HepG2 (cell line): ENCODE measurements around the gene TAS2R13. TPM values are rescaled to one million over a fixed set of nuclear protein-coding genes. Genes with fewer than 3 reads are reported as not detected.

Experiments
- ATAC-seq: fragments of 200-7000 bp; cut with Tn5 transposase; 3 replicates; pipeline ENCODE4 v1.9.1; 2020; ENCODE audit warnings: mild to moderate bottlenecking, moderate library complexity
- BruUV-seq: library from RNA; stranded (reverse); fragments of 400-500 nt; replicated peaks from 2 replicates; lab custom pipeline; 2021; lab: Mats Ljungman, UMichigan
- CTCF ChIA-PET: fragments of 300-600 bp; formaldehyde crosslinking; extraction: SDS; loops from one replicate; lab custom pipeline; 2021; ENCODE audit warnings: low total read pairs, inconsistent platforms, low intra/inter-chr PET ratio; lab: Yijun Ruan, JAX
- POLR2A ChIA-PET: fragments of 350-600 bp; sonication (Branson Sonifier 250); formaldehyde crosslinking; loops from one replicate; lab custom pipeline; 2020; ENCODE audit warnings: antibody characterized with exemption, inconsistent platforms; lab: Yijun Ruan, JAX
- DNase-seq: peaks from one replicate; pipeline ENCODE4 v3.0.0-alpha.2; 2015; ENCODE audit warnings: low spot score
- FAIRE-seq: peaks from 3 replicates; lab custom pipeline; 2011; peaks lifted over from hg19 to GRCh38; lab: Jason Lieb, UNC
- H2AFZ ChIP-seq: one replicate; pipeline ENCODE4 v1.6.1; 2011; ENCODE audit warnings: low read length, inconsistent platforms
- H3K27ac ChIP-seq: fragments of 300-600 bp; 3 replicates; pipeline ENCODE4 v1.8.0; 2011; ENCODE audit warnings: mixed run types, mild to moderate bottlenecking, mixed read lengths, low read length, inconsistent platforms; ENCODE audit not compliant: insufficient read depth; ENCODE audit errors: extremely low read length
- H3K27me3 ChIP-seq, 2 experiments: fragments of 200-600 bp in 1 of 2; 2 replicates in 1 of 2; 3 replicates in 1 of 2; pipeline versions ENCODE4 v1.6.0 to v1.8.0; 2011; ENCODE audit warnings: low read length in 2 of 2, mild to moderate bottlenecking in 2 of 2, moderate library complexity in 2 of 2, inconsistent platforms in 1 of 2; ENCODE audit not compliant: insufficient read depth in 2 of 2, control insufficient read depth in 1 of 2
- H3K36me3 ChIP-seq, 2 experiments: fragments of 200-600 bp in 1 of 2; replicated peaks in 1 of 2; 2 replicates in 1 of 2; 3 replicates in 1 of 2; pipeline versions ENCODE4 v1.5.1 to v1.8.0; 2011; ENCODE audit warnings: low read length in 2 of 2, inconsistent platforms in 1 of 2; ENCODE audit not compliant: insufficient read depth in 2 of 2, control insufficient read depth in 1 of 2
- H3K4me1 ChIP-seq: 2 replicates; pipeline ENCODE4 v1.5.1; 2012; ENCODE audit warnings: low read length, inconsistent platforms; ENCODE audit not compliant: insufficient read depth
- H3K4me2 ChIP-seq: 2 replicates; pipeline ENCODE4 v1.6.0; 2011; ENCODE audit warnings: low read depth, low read length, inconsistent platforms
- H3K4me3 ChIP-seq, 3 experiments: fragments of 200-600 bp in 1 of 3; sonication (generic), shearing (Covaris generic) in 1 of 3; replicated peaks in 1 of 3; 2 replicates each; pipeline ENCODE4 v1.5.1; 2011 to 2016; ENCODE audit warnings: low read length in 3 of 3, inconsistent platforms in 2 of 3, low read depth in 2 of 3, mild to moderate bottlenecking in 2 of 3, control low read depth in 1 of 3, mixed read lengths in 1 of 3; ENCODE audit not compliant: insufficient read depth in 1 of 3
- H3K79me2 ChIP-seq: one replicate; pipeline ENCODE4 v1.6.1; 2011; ENCODE audit warnings: low read length, inconsistent platforms; ENCODE audit not compliant: insufficient read depth
- H3K9ac ChIP-seq: 2 replicates; pipeline ENCODE4 v1.6.0; 2011; ENCODE audit warnings: mild to moderate bottlenecking, low read depth, low read length, inconsistent platforms; ENCODE audit not compliant: insufficient read depth
- H3K9me3 ChIP-seq: 2 replicates; pipeline ENCODE4 v1.5.1; 2012; ENCODE audit warnings: mild to moderate bottlenecking, low read length
- H4K20me1 ChIP-seq: 2 replicates; pipeline ENCODE4 v1.6.0; 2011; ENCODE audit warnings: inconsistent platforms, mild to moderate bottlenecking, low read length, moderate library complexity; ENCODE audit not compliant: insufficient read depth
- KLF16 ChIP-seq, 2 experiments: sonication (generic) in 1 of 2; formaldehyde crosslinking in 1 of 2; IDR thresholded peaks; 2 replicates each; pipeline versions ENCODE4 v1.6.1 to v1.8.0; 2016 to 2023; ENCODE audit warnings: missing genetic modification reagents in 2 of 2, missing compliant biosample characterization in 1 of 2
- REXO4 ChIP-seq: sonication (generic); formaldehyde crosslinking; IDR thresholded peaks from 2 replicates; pipeline ENCODE4 v1.8.0; 2022; ENCODE audit warnings: missing genetic modification reagents, mild to moderate bottlenecking, borderline replicate concordance
- ZNF160 ChIP-seq: sonication (generic); formaldehyde crosslinking; IDR thresholded peaks from 2 replicates; pipeline ENCODE4 v1.8.0; 2022; ENCODE audit warnings: mild to moderate bottlenecking, inconsistent platforms, missing genetic modification reagents
- ZNF710 ChIP-seq: sonication (generic); formaldehyde crosslinking; IDR thresholded peaks from 2 replicates; pipeline ENCODE4 v1.5.0; 2020; ENCODE audit warnings: mild to moderate bottlenecking, missing genetic modification reagents, borderline replicate concordance
- ZNF746 ChIP-seq: sonication (generic); formaldehyde crosslinking; IDR thresholded peaks from 2 replicates; pipeline ENCODE4 v1.8.0; 2022; ENCODE audit warnings: mild to moderate bottlenecking, missing genetic modification reagents
- WGBS: methylation state at CpG from one replicate; pipeline ENCODE4 v1.1.6; 2017; ENCODE audit warnings: low lambda C conversion rate; 5-methylcytosine and 5-hydroxymethylcytosine counted together
- in situ Hi-C: cut with HindIII; loops from 2 replicates; pipeline ENCODE4 v1.10.0; 2017; ENCODE audit warnings: low pct_unique_long_range_greater_than_20kb; ENCODE audit not compliant: extremely low pct_ligation_motif_present
- intact Hi-C: fragments of 100-400 bp; cut with micrococcal nuclease; formaldehyde crosslinking; loops from one replicate; pipeline ENCODE4 v1.10.0; 2022; ENCODE audit not compliant: unreplicated experiment
- polyA plus RNA-seq, 8 experiments: library from polyadenylated mRNA; depleted of rRNA in 3 of 8; stranded (reverse) in 7 of 8; unstranded in 1 of 8; fragments of >200 nt; fragmentation: Illumina TruSeq in 4 of 8; extraction: Trizol in 4 of 8; gene quantifications; 2 replicates each; pipeline versions ENCODE4 v1.2.1 to v1.2.3, GENCODE V29; 2011 to 2016; ENCODE audit warnings: low read depth in 4 of 8, missing spikeins in 1 of 8, mixed read lengths in 1 of 8; ENCODE audit not compliant: insufficient read depth in 1 of 8
- total RNA-seq, 5 experiments: library from RNA; depleted of rRNA; stranded (reverse); fragments of >200 nt; fragmentation: Illumina TruSeq; extraction: Trizol; gene quantifications; 2 replicates each; pipeline ENCODE4 v1.2.3, GENCODE V29; 2016; ENCODE audit warnings: low read depth in 1 of 5
- TF ChIP-seq, protein P1 (sequence below): sonication (generic); formaldehyde crosslinking; IDR thresholded peaks from one replicate; pipeline ENCODE4 v1.5.1; 2020; ENCODE audit warnings: mild to moderate bottlenecking, missing genetic modification reagents; ENCODE audit errors: not compliant biosample characterization
- TF ChIP-seq, protein P2 (sequence below): sonication (generic); formaldehyde crosslinking; IDR thresholded peaks from 2 replicates; pipeline ENCODE4 v1.4.0; 2020; ENCODE audit warnings: mild to moderate bottlenecking, missing genetic modification reagents, borderline replicate concordance

Gene TAS2R13
- total and polyA plus RNA-seq, 2 of the 13 experiments (the other 11 are each of a cell fraction or from before 2014, with no cell fraction given) = 0.33 to 1.3 TPM

- FAIRE-seq (no peak), ATAC-seq (no peak), DNase-seq (no peak)
- in situ Hi-C loops (no loop called here), intact Hi-C loops (no loop called here)
- H3K4me3 ChIP-seq = no peak overlapping the region
- 95% methylated on average over 2 of the region's 2 CpGs for WGBS
- no peak overlapping the region for H3K9ac ChIP-seq
- no peaks in the 10 kb centered on the region for H3K36me3 ChIP-seq
- H3K4me1 ChIP-seq = peaks cover 13% of the 10 kb centered on the region
- peaks cover 16% of the 10 kb centered on the region; the same call in 1 of the 2 replicates for H3K9me3 ChIP-seq
- TF ChIP-seq KLF16 (CRISPR knock-in tag; IDR thresholded peaks at IDR 0.05) = no peak
- TF ChIP-seq, protein P1, sequence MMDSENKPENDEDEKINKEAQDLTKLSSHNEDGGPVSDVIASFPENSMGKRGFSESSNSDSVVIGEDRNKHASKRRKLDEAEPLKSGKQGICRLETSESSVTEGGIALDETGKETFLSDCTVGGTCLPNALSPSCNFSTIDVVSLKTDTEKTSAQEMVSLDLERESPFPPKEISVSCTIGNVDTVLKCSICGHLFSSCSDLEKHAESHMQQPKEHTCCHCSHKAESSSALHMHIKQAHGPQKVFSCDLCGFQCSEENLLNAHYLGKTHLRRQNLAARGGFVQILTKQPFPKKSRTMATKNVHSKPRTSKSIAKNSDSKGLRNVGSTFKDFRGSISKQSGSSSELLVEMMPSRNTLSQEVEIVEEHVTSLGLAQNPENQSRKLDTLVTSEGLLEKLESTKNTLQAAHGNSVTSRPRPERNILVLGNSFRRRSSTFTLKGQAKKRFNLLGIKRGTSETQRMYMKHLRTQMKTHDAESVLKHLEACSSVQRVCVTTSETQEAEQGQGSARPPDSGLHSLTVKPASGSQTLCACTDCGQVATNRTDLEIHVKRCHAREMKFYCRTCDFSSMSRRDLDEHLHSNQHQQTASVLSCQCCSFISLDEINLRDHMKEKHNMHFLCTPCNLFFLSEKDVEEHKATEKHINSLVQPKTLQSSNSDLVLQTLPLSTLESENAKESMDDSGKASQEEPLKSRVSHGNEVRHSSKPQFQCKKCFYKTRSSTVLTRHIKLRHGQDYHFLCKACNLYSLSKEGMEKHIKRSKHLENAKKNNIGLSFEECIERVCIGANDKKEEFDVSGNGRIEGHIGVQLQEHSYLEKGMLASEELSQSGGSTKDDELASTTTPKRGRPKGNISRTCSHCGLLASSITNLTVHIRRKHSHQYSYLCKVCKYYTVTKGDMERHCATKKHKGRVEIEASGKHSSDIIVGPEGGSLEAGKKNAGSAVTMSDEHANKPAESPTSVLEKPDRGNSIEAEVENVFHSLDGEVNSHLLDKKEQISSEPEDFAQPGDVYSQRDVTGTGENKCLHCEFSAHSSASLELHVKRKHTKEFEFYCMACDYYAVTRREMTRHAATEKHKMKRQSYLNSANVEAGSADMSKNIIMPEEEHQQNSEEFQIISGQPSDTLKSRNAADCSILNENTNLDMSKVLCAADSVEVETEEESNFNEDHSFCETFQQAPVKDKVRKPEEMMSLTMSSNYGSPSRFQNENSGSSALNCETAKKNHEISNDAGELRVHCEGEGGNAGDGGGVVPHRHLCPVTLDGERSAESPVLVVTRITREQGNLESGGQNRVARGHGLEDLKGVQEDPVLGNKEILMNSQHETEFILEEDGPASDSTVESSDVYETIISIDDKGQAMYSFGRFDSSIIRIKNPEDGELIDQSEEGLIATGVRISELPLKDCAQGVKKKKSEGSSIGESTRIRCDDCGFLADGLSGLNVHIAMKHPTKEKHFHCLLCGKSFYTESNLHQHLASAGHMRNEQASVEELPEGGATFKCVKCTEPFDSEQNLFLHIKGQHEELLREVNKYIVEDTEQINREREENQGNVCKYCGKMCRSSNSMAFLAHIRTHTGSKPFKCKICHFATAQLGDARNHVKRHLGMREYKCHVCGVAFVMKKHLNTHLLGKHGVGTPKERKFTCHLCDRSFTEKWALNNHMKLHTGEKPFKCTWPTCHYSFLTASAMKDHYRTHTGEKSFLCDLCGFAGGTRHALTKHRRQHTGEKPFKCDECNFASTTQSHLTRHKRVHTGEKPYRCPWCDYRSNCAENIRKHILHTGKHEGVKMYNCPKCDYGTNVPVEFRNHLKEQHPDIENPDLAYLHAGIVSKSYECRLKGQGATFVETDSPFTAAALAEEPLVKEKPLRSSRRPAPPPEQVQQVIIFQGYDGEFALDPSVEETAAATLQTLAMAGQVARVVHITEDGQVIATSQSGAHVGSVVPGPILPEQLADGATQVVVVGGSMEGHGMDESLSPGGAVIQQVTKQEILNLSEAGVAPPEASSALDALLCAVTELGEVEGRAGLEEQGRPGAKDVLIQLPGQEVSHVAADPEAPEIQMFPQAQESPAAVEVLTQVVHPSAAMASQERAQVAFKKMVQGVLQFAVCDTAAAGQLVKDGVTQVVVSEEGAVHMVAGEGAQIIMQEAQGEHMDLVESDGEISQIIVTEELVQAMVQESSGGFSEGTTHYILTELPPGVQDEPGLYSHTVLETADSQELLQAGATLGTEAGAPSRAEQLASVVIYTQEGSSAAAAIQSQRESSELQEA = no peak
- no peak for TF ChIP-seq ZNF710 (CRISPR knock-in tag)
- no peak for TF ChIP-seq ZNF746
- TF ChIP-seq, protein P2, sequence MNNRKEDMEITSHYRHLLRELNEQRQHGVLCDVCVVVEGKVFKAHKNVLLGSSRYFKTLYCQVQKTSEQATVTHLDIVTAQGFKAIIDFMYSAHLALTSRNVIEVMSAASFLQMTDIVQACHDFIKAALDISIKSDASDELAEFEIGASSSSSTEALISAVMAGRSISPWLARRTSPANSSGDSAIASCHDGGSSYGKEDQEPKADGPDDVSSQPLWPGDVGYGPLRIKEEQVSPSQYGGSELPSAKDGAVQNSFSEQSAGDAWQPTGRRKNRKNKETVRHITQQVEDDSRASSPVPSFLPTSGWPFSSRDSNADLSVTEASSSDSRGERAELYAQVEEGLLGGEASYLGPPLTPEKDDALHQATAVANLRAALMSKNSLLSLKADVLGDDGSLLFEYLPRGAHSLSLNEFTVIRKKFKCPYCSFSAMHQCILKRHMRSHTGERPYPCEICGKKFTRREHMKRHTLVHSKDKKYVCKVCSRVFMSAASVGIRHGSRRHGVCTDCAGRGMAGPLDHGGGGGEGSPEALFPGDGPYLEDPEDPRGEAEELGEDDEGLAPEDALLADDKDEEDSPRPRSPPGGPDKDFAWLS = no peak
- no peak for TF ChIP-seq ZNF160
- no peak for TF ChIP-seq REXO4
- no peak overlapping the region for H2AFZ ChIP-seq
- no TSS peak for BruUV-seq
- no peaks in the 10 kb centered on the region for H4K20me1 ChIP-seq
- H3K27ac ChIP-seq = no peak overlapping the region
- no peak overlapping the region for H3K4me2 ChIP-seq
- ChIA-PET CTCF (no interaction called here), POLR2A (no interaction called here)
- no peaks in the 10 kb centered on the region for H3K79me2 ChIP-seq
- H3K27me3 ChIP-seq = no peaks in the 10 kb centered on the region
Measured at GRCh38 chr12:10943167-10943566, 33.8 kb upstream of the TAS2R13 start.
